HL-60 (cell line): ENCODE results near the gene GPR141.

Experiments
- DNase-seq, 2 experiments: peaks; one replicate each; pipeline ENCODE4 v3.0.0-alpha.2; 2010 to 2020; ENCODE audit warnings: low read depth in 1 of 2, low spot score in 1 of 2
- H3K27ac ChIP-seq: fragments of 250-450 bp; sonication (Bioruptor Pico); replicated peaks from 2 replicates; pipeline ENCODE4 v1.5.1; 2020; ENCODE audit warnings: mild to moderate bottlenecking, moderate library complexity
- H3K27me3 ChIP-seq: fragments of 250-450 bp; sonication (Bioruptor Pico); 2 replicates; pipeline ENCODE4 v1.5.1; 2021; ENCODE audit warnings: mild to moderate bottlenecking, moderate library complexity; ENCODE audit not compliant: insufficient read depth, poor library complexity, severe bottlenecking
- H3K4me3 ChIP-seq: replicated peaks from 2 replicates; pipeline ENCODE4 v1.5.1; 2011; ENCODE audit warnings: mild to moderate bottlenecking, control low read depth, low read length; ENCODE audit not compliant: insufficient read depth
- CTCF ChIP-seq: IDR thresholded peaks from one replicate; pipeline ENCODE4 v1.5.1; 2011; ENCODE audit warnings: low read length, control low read depth, inconsistent platforms; ENCODE audit not compliant: insufficient read depth
- GABPA ChIP-seq: IDR thresholded peaks from 2 replicates; pipeline ENCODE4 v1.6.1; 2012; ENCODE audit warnings: low read depth
- POLR2AphosphoS5 ChIP-seq: IDR thresholded peaks from 2 replicates; pipeline ENCODE4 v1.6.1; 2012; ENCODE audit warnings: low read depth
- REST ChIP-seq: IDR thresholded peaks from 2 replicates; pipeline ENCODE4 v1.6.1; 2012; ENCODE audit warnings: low read depth; ENCODE audit not compliant: insufficient replicate concordance
- SPI1 ChIP-seq: IDR thresholded peaks from 2 replicates; pipeline ENCODE4 v1.6.1; 2012; ENCODE audit warnings: low read depth, mild to moderate bottlenecking, borderline replicate concordance

The GPR141 gene

GRCh38 chr7:37686556-37687345 lies 3.2 kb downstream of the GPR141 start:
- no peak for TF ChIP-seq CTCF
- no peak for TF ChIP-seq GABPA
- TF ChIP-seq POLR2AphosphoS5 = no peak
- no peak for TF ChIP-seq SPI1
- TF ChIP-seq REST = no peak
- Histone ChIP-seq H3K27me3 (no peaks in the 10 kb centered on the region), H3K27ac (peak overlapping the region; percentile 77), H3K4me3 (peak overlapping the region; percentile 1; the same call in 1 of the 2 replicates)
- DNase-seq = no peak

- Histone ChIP-seq H3K27ac (peak overlapping the region; percentile 59), H3K27me3 (no peaks in the 10 kb centered on the region), H3K4me3 (peak overlapping the region; percentile 25)
- TF ChIP-seq SPI1 = peak; percentile 84
- TF ChIP-seq REST = peak; percentile 28
- 0 out of 2 replicates have a peak, but pooled peaks have one; percentile 39 for TF ChIP-seq POLR2AphosphoS5
- TF ChIP-seq GABPA = no peak
- no peak for TF ChIP-seq CTCF
- DNase-seq = peak; percentile 54 to 88
Measured at GRCh38 chr7:37690206-37690605, 6.6 kb downstream of the GPR141 start.

- peak; percentile 97 to 98 for DNase-seq
- H3K4me3 ChIP-seq = no peak overlapping the region
- no peaks in the 10 kb centered on the region for H3K27me3 ChIP-seq
- H3K27ac ChIP-seq = peak overlapping the region; percentile 81
- TF ChIP-seq REST (peak; percentile 66), CTCF (no peak), GABPA (no peak), POLR2AphosphoS5 (peak; percentile 90), SPI1 (no peak)
Measured at GRCh38 chr7:37694208-37695094, 10.9 kb downstream of the GPR141 start.
